ENCODE measurements around the gene ANKEF1.

GRCh38 chr20:10064611-10065010 lies 29.8 kb downstream of the ANKEF1 start:
- TF ChIP-seq ZNF687 (IDR thresholded peaks at IDR 0.05) (no peak), CTCF (IDR thresholded peaks at IDR 0.05 in 2 of 3, conservative IDR thresholded peaks at IDR 0.05 in 1 of 3; ENCODE audit: control insufficient read depth in 2 of 3, extremely low read depth in 1 of 3, insufficient read depth in 1 of 3, low read depth in 3 of 3, low read length in 3 of 3) (no peak), CEBPB (IDR thresholded peaks at IDR 0.05; ENCODE audit: borderline replicate concordance in 1 of 2, low read depth in 2 of 2, low read length in 2 of 2) (no peak), CHD2 (IDR thresholded peaks at IDR 0.05; ENCODE audit: borderline replicate concordance, low read depth, low read length) (no peak), SIN3A (IDR thresholded peaks at IDR 0.05; ENCODE audit: low read depth, low read length) (no peak), RCOR1 (conservative IDR thresholded peaks at IDR 0.05; ENCODE audit: low read depth, low read length) (no peak), TARDBP (IDR thresholded peaks at IDR 0.05; ENCODE audit: borderline replicate concordance) (no peak), MEF2B (IDR thresholded peaks at IDR 0.05; ENCODE audit: partially characterized antibody, poor library complexity, severe bottlenecking) (no peak)

All from GM12878 (cell line).